GM18520 (cell line): Measurements from ENCODE around the gene SLC22A1.
"Not testable (repeated sequence)": the region's sequence is repeated elsewhere in the genome, so short reads cannot be mapped to it uniquely, and the experiment has no call there.

Source experiments
- ATAC-seq: cut with Tn5 transposase; IDR thresholded peaks from one replicate; pipeline ENCODE4 v1.9.1; 2021; ENCODE audit not compliant: unreplicated experiment

Gene SLC22A1

GRCh38 chr6:160121981-160122380 lies 366 bp downstream of the SLC22A1 start:
- no peak for ATAC-seq

DNA sequence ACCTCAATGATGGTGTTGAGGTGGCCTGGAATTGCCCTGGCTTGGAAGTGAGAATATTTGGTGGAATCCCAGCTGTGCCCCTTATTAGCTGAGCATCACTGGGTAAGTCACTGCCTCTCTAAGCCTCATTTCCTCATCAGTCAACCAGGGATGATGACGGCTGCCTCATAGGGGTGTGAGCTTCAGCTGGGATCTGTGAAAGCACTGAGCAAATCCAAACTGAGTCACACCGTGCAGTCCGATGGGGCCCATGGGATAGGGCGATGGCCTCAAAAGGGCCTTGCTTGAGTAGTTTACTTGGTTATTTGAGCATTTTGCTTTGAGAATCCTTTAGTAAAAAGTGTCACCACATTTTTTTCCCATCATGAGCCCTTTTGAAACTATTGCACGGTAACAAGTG lies 1.1 kb downstream of the SLC22A1 start:
- ATAC-seq = no peak

GRCh38 chr6:160124007-160124406 lies 2.4 kb downstream of the SLC22A1 start:
- ATAC-seq = no peak

- ATAC-seq = no peak
These were observed 3.0 kb downstream of the SLC22A1 start for GRCh38 chr6:160124605-160125004.

DNA sequence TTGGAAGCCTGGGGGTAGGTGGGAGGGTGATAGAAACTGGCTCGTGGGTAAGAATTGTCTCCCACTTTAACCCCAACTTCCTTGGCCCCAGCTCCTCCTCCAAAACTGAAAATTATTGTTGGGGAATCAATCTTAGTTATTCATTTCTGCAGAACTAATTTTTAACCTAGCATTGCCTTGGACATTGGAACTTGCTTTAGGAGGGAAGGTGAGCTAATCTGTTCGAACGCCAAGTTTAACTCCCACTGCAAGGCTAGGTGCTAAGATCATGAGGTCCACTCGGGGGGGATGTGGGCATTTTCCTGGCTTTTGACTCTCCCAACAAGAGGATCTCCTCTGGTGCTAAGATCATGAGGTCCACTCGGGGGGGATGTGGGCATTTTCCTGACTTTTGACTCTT lies 3.5 kb downstream of the SLC22A1 start:
- not testable (repeated sequence) for ATAC-seq

DNA sequence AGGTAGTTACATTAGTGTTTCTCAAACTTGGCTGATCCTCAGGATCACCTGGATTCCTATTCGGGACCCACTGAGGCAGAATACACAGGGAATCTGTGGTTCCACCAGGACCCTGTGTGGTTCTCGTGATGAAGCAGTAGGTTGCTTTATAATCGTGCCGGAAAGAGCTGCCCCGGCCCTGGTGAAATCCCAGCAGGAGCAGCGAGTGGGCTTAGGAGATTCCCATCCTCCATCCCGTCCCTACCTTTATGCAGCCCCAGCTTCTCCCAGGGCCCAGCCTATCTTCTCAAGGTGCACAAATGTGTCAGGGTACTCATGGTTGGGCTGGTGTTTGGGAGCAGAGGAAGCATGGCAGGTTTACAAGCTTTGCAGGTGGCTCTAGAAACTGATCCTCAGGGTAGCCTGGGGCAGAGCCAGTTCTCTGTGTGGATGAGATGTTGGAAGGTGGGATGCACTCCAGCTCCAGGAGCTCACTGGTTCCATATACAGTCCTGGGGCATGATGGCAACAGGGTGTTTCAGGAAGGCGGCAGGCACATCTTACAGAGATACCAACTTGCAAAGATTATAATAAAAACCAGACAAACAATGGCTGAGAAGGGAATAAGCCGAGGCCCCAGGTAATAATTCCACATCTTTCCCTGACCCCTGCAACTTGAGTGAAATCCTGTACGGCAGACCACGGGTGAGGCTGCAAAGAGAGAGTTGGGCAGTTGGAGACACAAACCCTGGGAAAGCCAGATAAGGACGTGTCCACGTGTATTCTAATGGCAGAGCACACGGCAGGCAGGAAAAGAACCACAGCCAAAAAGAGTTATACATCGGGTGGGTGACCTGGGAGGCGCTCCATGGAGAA lies 5.9 kb downstream of the SLC22A1 start:
- ATAC-seq = no peak

DNA sequence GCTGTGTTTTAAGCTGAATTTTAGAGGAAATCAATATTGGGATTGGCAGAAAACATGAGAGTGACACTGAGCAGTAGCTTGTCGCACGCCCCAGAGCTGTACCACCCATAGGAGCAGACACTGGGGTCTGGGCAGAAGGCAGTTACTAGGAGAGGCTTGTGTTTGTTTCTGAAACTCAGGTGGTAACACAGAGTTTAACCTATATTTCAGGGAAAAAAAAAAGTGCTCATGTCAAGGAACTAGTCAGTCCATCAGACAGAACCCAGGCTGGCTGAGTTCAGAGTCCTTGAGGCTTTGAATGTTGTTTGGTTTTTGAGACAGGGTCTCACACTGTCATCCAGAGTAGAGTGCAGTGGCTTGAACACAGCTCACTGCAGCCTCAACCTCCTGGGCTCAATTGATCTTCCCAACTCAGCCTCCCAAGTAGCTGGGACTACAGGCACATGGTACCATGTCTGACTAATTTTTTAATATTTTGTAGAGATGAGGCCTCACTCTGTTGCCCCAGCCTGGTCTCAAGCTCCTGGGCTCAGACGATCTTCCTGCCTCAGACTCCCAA lies 6.6 kb downstream of the SLC22A1 start:
- no peak for ATAC-seq

DNA sequence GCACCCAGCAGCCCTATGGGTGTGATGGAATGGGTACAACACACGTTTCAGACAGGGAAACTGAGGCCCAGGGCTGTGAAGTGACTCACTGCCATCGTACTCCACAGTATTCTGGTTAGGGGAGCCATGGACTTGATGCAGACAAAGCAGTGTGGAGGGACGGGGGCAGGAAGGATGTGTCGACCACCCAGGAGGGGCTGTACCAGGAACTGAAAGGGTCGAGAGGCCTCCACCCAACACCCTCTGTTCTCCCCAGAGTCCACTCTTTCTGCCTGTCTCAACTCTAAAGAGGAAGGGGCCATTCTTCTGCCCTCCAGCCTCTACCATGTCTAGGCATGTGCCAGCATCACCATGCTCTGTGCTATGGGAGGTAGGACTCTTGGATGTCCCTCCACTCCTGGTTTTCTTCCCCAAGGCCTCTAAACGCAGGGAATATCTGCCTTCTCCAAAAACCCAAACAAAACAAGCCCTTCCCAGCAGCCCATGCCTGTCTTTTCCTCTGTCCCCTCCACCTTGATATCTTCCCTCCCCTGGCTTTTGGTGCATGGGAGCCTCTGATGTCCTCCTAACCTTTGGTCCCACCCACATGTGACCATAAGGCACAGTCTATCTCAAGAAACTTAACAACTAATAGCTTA lies 7.4 kb downstream of the SLC22A1 start:
- ATAC-seq = no peak

DNA sequence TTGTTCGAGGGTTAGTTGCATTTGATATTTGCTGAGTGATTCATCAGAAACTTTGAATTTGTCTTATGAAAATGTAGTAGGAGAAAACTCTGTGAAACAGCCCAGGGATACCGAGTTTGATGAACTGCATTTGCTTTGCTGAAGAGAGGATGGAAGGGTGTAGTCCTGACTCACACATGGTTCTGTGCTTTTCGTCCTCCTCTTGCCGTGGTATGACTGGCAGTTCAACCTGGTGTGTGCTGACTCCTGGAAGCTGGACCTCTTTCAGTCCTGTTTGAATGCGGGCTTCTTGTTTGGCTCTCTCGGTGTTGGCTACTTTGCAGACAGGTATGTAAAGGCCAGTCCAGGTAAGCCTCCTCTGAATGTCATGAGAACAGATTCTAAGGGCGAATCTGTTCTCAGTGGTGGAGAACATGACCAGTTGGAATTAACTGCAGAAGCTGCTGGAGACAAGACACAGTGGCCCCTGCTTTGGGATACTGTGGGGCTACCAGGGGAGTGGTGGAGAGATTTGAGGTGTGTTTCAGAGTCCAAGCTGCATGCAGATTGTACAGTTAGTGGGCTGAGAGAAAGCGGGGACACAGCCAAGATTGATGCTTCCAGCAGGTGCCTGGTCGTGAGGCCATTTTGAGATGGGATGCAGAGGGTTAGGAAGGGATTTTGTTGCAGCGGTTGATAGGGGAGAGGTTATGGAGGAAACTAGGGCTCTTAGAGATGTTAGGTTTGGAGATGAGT lies 8.4 kb downstream of the SLC22A1 start:
- no peak for ATAC-seq

- ATAC-seq = no peak
These were observed 9.3 kb downstream of the SLC22A1 start for GRCh38 chr6:160130729-160131484.

DNA sequence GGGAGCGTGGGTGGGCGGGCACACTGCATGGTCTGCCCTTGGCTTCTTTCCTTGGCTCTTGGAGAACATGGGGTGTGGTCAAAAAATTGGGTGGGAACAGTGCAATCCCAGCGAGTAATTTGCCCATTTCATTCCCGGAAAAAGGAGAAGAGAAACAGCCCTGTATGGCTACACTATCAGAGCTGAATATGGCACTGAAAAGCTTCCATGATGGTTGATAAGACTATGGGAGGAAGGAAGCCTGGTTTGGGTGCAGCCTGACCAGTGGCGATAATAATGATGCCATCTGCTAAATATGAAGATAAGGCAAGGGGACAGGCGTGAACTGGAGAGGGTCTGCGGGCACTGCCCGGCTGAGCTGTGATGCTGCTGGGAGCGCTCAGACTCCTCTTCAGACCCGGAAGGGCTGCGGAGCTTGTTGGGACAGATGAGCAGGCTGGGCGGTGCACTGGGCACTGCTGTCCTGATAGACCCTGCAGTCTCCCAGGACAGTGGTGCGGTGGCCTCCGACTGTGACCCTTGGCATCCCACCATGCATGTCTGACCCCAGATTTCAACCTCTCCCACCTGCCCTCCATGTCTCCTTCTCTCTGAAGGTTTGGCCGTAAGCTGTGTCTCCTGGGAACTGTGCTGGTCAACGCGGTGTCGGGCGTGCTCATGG lies 10.2 kb downstream of the SLC22A1 start:
- ATAC-seq = no peak

- no peak for ATAC-seq
These were observed 10.7 kb downstream of the SLC22A1 start for GRCh38 chr6:160132297-160132637.

GRCh38 chr6:160132776-160133338 lies 11.2 kb downstream of the SLC22A1 start:
- no peak for ATAC-seq

- no peak for ATAC-seq
These were observed 12.1 kb downstream of the SLC22A1 start for GRCh38 chr6:160133441-160134336.

GRCh38 chr6:160134337-160134751 lies 12.7 kb downstream of the SLC22A1 start:
- not testable (repeated sequence) for ATAC-seq

DNA sequence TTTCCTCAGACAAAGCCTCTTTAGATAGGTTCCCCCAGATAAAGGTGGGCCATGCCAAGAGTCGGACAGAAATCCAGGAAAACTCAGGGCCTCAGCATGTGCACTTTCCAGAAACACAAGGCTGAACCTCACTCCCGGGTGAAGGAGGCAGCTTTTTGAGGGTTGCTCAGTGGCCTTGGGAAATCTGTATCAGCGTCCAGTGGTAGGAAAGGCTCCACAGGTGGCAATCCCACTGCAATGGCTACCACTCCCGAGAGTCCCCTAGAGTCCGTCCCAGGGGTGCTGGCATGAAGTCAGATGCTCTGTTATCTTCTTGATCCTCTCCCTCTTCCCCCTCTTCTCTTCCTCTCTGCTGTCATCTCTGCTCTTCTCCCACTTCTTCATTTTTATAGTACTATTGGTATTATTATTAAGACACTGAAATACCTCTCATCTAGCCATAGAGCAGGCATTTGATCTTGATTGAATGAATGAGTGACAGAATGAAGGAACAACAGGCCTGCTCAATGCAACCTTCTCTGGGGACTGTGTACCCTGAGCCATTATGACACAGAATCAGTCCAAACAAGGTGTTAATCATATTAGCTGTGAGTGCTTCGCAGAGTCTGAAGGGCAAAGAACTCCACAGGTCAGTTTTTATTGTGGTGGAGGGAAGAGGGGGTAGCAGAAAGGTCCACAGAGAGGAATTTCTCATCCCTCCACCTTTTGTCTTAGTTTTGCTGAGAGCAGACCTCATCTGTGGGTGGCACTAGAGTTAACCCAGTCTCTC lies 13.3 kb downstream of the SLC22A1 start:
- no peak for ATAC-seq

DNA sequence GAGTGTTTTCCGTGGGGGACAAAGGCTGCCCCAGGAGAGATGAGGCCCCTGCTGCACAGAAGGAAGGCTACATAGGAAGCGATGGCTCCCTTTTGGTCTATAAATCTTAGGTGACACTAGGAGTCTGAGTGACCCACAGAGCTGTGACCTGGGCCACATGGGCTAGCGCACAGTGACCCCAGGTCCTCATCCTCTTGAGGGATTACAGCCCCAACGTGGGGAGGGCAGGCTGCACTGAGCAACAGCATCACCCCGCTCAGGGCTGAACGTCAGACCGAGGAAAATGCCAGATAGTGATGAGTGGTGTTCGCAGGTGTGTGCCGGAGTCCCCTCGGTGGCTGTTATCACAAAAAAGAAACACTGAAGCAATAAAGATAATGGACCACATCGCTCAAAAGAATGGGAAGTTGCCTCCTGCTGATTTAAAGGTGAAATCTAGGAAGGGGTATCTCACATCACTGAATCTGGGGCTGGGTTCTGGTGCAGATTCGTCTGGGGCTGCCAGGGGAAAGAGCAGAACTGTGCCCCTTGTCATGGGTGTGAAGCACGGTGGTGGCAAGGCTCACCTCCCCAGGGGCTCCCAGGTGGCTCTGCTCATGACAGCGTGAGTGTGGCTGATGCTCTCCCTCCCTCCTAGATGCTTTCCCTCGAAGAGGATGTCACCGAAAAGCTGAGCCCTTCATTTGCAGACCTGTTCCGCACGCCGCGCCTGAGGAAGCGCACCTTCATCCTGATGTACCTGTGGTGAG lies 14.5 kb downstream of the SLC22A1 start:
- ATAC-seq = no peak
